ENCODE measurements around the gene TXNRD3. TPM values are rescaled to one million over a fixed set of nuclear protein-coding genes. Genes with fewer than 3 reads are reported as not detected.

Gene TXNRD3
- total RNA-seq, 1 experiment from 2014 or later: 11.1 TPM

GRCh38 chr3:126638790-126639189 lies 16.1 kb downstream of the TXNRD3 start:
- Mint-ChIP-seq H3K4me1 (ENCODE audit: low read depth, unreplicated experiment) (no peaks in the 10 kb centered on the region), H3K27ac (ENCODE audit: unreplicated experiment) (no peak overlapping the region), H3K4me3 (ENCODE audit: unreplicated experiment) (no peak overlapping the region), H3K9me3 (ENCODE audit: unreplicated experiment) (no peaks in the 10 kb centered on the region), H3K27me3 (ENCODE audit: insufficient read depth, unreplicated experiment) (no peaks in the 10 kb centered on the region), H3K36me3 (ENCODE audit: insufficient read depth, unreplicated experiment) (peaks cover 13% of the 10 kb centered on the region)
- H3K4me3 ChIP-seq (ENCODE audit: low read depth, low read length): no peak overlapping the region
- no peaks in the 10 kb centered on the region for H3K4me1 ChIP-seq
- intact Hi-C loops (cut with micrococcal nuclease; ENCODE audit: unreplicated experiment): no loop called here
- H3K36me3 ChIP-seq (ENCODE audit: control insufficient read depth, insufficient read depth, low read length): no peaks in the 10 kb centered on the region; the same call in 1 of the 2 replicates
- DNase-seq: no peak
- H3K9me3 ChIP-seq: no peaks in the 10 kb centered on the region
- BruUV-seq (replicated peaks): no TSS peak
- H3K27me3 ChIP-seq (replicated peaks; ENCODE audit: control insufficient read depth, insufficient read depth, low read length): no peaks in the 10 kb centered on the region
- ChIA-PET POLR2A (no interaction called here), CTCF (no interaction called here)
- TF ChIP-seq CTCF (IDR thresholded peaks at IDR 0.05; ENCODE audit: insufficient read depth in 1 of 2, low read depth in 1 of 2, low read length in 1 of 2, severe bottlenecking in 1 of 2, unreplicated experiment in 1 of 2): no peak

GRCh38 chr3:126636436-126636835 lies 18.5 kb downstream of the TXNRD3 start:
- H3K4me3 ChIP-seq (ENCODE audit: low read depth, low read length): no peak overlapping the region
- no peaks in the 10 kb centered on the region; the same call in 1 of the 2 replicates for H3K36me3 ChIP-seq (ENCODE audit: control insufficient read depth, insufficient read depth, low read length)
- Mint-ChIP-seq H3K27me3 (ENCODE audit: insufficient read depth, unreplicated experiment) (no peaks in the 10 kb centered on the region), H3K36me3 (ENCODE audit: insufficient read depth, unreplicated experiment) (peaks cover 12% of the 10 kb centered on the region), H3K27ac (ENCODE audit: unreplicated experiment) (no peak overlapping the region), H3K9me3 (ENCODE audit: unreplicated experiment) (no peaks in the 10 kb centered on the region), H3K4me3 (ENCODE audit: unreplicated experiment) (no peak overlapping the region), H3K4me1 (ENCODE audit: low read depth, unreplicated experiment) (no peaks in the 10 kb centered on the region)
- POLR2A ChIA-PET: no interaction called here
- TF ChIP-seq CTCF (IDR thresholded peaks at IDR 0.05; ENCODE audit: insufficient read depth in 1 of 2, low read depth in 1 of 2, low read length in 1 of 2, severe bottlenecking in 1 of 2, unreplicated experiment in 1 of 2): no peak
- H3K27me3 ChIP-seq (replicated peaks; ENCODE audit: control insufficient read depth, insufficient read depth, low read length): no peaks in the 10 kb centered on the region
- no peaks in the 10 kb centered on the region for H3K4me1 ChIP-seq
- intact Hi-C loops (cut with micrococcal nuclease; ENCODE audit: unreplicated experiment): no loop called here
- CTCF ChIA-PET: no interaction called here
- DNase-seq: no peak
- H3K9me3 ChIP-seq: no peaks in the 10 kb centered on the region
- no TSS peak for BruUV-seq (replicated peaks)

GRCh38 chr3:126634803-126635202 lies 20.1 kb downstream of the TXNRD3 start:
- H3K27ac Mint-ChIP-seq (ENCODE audit: unreplicated experiment): no peak overlapping the region
- no peaks in the 10 kb centered on the region for H3K9me3 Mint-ChIP-seq (ENCODE audit: unreplicated experiment)
- BruUV-seq (replicated peaks): no TSS peak
- POLR2A ChIA-PET: no interaction called here
- Histone ChIP-seq H3K27me3 (replicated peaks; ENCODE audit: control insufficient read depth, insufficient read depth, low read length) (no peaks in the 10 kb centered on the region), H3K36me3 (ENCODE audit: control insufficient read depth, insufficient read depth, low read length) (no peaks in the 10 kb centered on the region; the same call in 1 of the 2 replicates), H3K4me1 (no peaks in the 10 kb centered on the region), H3K9me3 (no peaks in the 10 kb centered on the region), H3K4me3 (ENCODE audit: low read depth, low read length) (no peak overlapping the region)
- no peaks in the 10 kb centered on the region for H3K27me3 Mint-ChIP-seq (ENCODE audit: insufficient read depth, unreplicated experiment)
- no peak for DNase-seq
- no peak overlapping the region for H3K4me3 Mint-ChIP-seq (ENCODE audit: unreplicated experiment)
- intact Hi-C loops (cut with micrococcal nuclease; ENCODE audit: unreplicated experiment): no loop called here
- CTCF ChIA-PET: no interaction called here
- peaks cover 12% of the 10 kb centered on the region for H3K36me3 Mint-ChIP-seq (ENCODE audit: insufficient read depth, unreplicated experiment)
- TF ChIP-seq CTCF (IDR thresholded peaks at IDR 0.05; ENCODE audit: insufficient read depth in 1 of 2, low read depth in 1 of 2, low read length in 1 of 2, severe bottlenecking in 1 of 2, unreplicated experiment in 1 of 2): no peak
- no peaks in the 10 kb centered on the region for H3K4me1 Mint-ChIP-seq (ENCODE audit: low read depth, unreplicated experiment)

Data from Caco-2 (cell line).